ENCODE results near the gene BTG4.

DNA sequence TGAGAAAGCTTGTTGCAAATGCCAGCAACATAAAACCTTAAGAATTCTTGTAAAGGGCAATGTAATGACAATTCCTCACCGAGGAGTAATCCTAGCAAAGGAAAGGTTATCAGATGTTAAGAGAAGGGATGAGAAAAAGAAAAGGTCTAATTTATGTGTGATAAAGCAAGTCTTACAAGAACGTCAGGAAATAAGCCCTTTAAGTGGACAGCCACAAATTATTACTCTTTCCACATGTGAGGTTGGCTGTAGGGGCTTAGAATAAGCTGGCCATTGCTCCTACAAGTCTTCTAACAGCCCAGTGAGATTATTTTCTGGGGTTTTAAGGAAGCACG lies 37.6 kb upstream of the BTG4 start:
- TF ChIP-seq, protein P1, sequence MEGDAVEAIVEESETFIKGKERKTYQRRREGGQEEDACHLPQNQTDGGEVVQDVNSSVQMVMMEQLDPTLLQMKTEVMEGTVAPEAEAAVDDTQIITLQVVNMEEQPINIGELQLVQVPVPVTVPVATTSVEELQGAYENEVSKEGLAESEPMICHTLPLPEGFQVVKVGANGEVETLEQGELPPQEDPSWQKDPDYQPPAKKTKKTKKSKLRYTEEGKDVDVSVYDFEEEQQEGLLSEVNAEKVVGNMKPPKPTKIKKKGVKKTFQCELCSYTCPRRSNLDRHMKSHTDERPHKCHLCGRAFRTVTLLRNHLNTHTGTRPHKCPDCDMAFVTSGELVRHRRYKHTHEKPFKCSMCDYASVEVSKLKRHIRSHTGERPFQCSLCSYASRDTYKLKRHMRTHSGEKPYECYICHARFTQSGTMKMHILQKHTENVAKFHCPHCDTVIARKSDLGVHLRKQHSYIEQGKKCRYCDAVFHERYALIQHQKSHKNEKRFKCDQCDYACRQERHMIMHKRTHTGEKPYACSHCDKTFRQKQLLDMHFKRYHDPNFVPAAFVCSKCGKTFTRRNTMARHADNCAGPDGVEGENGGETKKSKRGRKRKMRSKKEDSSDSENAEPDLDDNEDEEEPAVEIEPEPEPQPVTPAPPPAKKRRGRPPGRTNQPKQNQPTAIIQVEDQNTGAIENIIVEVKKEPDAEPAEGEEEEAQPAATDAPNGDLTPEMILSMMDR (IDR thresholded peaks at IDR 0.05), result no peak
- TF ChIP-seq EZH2 (IDR thresholded peaks at IDR 0.05; ENCODE audit: borderline replicate concordance, insufficient read depth, low read depth, low read length, poor library complexity, severe bottlenecking), result no peak

Data from B cell (primary cell).